IMR-90 (cell line): ENCODE measurements around the gene ABCA4. TPM values are rescaled to one million over a fixed set of nuclear protein-coding genes. Genes with fewer than 3 reads are reported as not detected.

Experiments
- ATAC-seq: fragments of 200-7000 bp; cut with Tn5 transposase; 2 replicates; pipeline ENCODE4 v1.9.1; 2020; ENCODE audit warnings: low read depth, mild to moderate bottlenecking, moderate library complexity
- BruUV-seq: library from RNA; stranded (reverse); fragments of 400-500 nt; replicated peaks from 2 replicates; lab custom pipeline; 2021; lab: Mats Ljungman, UMichigan
- CTCF ChIA-PET: fragments of 300-600 bp; formaldehyde crosslinking; extraction: SDS; loops from one replicate; lab custom pipeline; 2021; ENCODE audit warnings: antibody characterized with exemption; lab: Yijun Ruan, JAX
- POLR2A ChIA-PET: fragments of 300-600 bp; sonication (Branson Sonifier 250); formaldehyde crosslinking; loops from one replicate; lab custom pipeline; 2022; ENCODE audit warnings: antibody characterized with exemption; ENCODE audit not compliant: unreplicated experiment; lab: Charles Lee
- DNase-seq: peaks from one replicate; pipeline ENCODE4 v3.0.0; 2013
- H2AFZ ChIP-seq: replicated peaks from 2 replicates; pipeline ENCODE3; 2013; ENCODE audit warnings: low read length, mild to moderate bottlenecking; ENCODE audit not compliant: poor library complexity
- H2AK5ac ChIP-seq: 2 replicates; pipeline ENCODE4 v1.6.1; 2013; ENCODE audit warnings: low read depth, low read length, inconsistent platforms
- H2AK9ac ChIP-seq: replicated peaks from 2 replicates; pipeline ENCODE3; 2013; ENCODE audit warnings: mild to moderate bottlenecking, low read depth, low read length, moderate library complexity; ENCODE audit not compliant: poor library complexity
- H2BK120ac ChIP-seq: 2 replicates; pipeline ENCODE4 v1.6.1; 2013; ENCODE audit warnings: low read depth, low read length, inconsistent platforms
- H2BK15ac ChIP-seq: 3 replicates; pipeline ENCODE4 v1.6.1; 2013; ENCODE audit warnings: low read depth, low read length, inconsistent platforms
- H2BK20ac ChIP-seq: 2 replicates; pipeline ENCODE4 v1.6.1; 2013; ENCODE audit warnings: low read depth, mild to moderate bottlenecking, inconsistent platforms, low read length, moderate library complexity
- H2BK5ac ChIP-seq: 2 replicates; pipeline ENCODE4 v1.6.1; 2013; ENCODE audit warnings: mild to moderate bottlenecking, low read depth, low read length, inconsistent platforms; ENCODE audit not compliant: poor library complexity, severe bottlenecking
- H3K14ac ChIP-seq: replicated peaks from 2 replicates; pipeline ENCODE4 v1.6.1; 2013; ENCODE audit warnings: low read depth, low read length, inconsistent platforms
- H3K18ac ChIP-seq: 2 replicates; pipeline ENCODE4 v1.6.1; 2013; ENCODE audit warnings: low read depth, low read length, control low read depth
- H3K23ac ChIP-seq: 2 replicates; pipeline ENCODE4 v1.6.1; 2013; ENCODE audit warnings: low read depth, low read length, inconsistent platforms
- H3K27ac ChIP-seq: 2 replicates; pipeline ENCODE4 v1.5.1; 2013; ENCODE audit warnings: mild to moderate bottlenecking, control low read depth, low read length; ENCODE audit not compliant: insufficient read depth
- H3K27me3 ChIP-seq: 2 replicates; pipeline ENCODE4 v1.6.1; 2013; ENCODE audit warnings: low read length; ENCODE audit not compliant: control insufficient read depth, insufficient read depth
- H3K36me3 ChIP-seq: 2 replicates; pipeline ENCODE4 v1.6.1; 2013; ENCODE audit warnings: low read length, mixed read lengths; ENCODE audit not compliant: control insufficient read depth, insufficient read depth
- H3K4ac ChIP-seq: 2 replicates; pipeline ENCODE4 v1.6.1; 2013; ENCODE audit warnings: low read depth, low read length, inconsistent platforms
- H3K4me1 ChIP-seq: 2 replicates; pipeline ENCODE4 v1.6.1; 2013; ENCODE audit warnings: low read length, mixed read lengths; ENCODE audit not compliant: control insufficient read depth, insufficient read depth
- H3K4me2 ChIP-seq: 2 replicates; pipeline ENCODE4 v1.6.1; 2013; ENCODE audit warnings: low read depth, mild to moderate bottlenecking, control low read depth, low read length, moderate library complexity
- H3K4me3 ChIP-seq: 2 replicates; pipeline ENCODE4 v1.5.1; 2013; ENCODE audit warnings: low read depth, mild to moderate bottlenecking, control low read depth, low read length, moderate library complexity; ENCODE audit not compliant: insufficient read depth
- H3K56ac ChIP-seq: 2 replicates; pipeline ENCODE4 v1.6.1; 2013; ENCODE audit warnings: low read length, inconsistent platforms; ENCODE audit not compliant: insufficient read depth; ENCODE audit errors: extremely low read depth
- H3K79me1 ChIP-seq, 2 experiments: 2 replicates each; pipeline ENCODE4 v1.6.1; 2013; ENCODE audit warnings: low read length in 2 of 2, inconsistent platforms in 1 of 2, low read depth in 1 of 2
- H3K9ac ChIP-seq: 2 replicates; pipeline ENCODE4 v1.6.1; 2013; ENCODE audit warnings: low read depth, low read length, control low read depth
- H3K9me1 ChIP-seq: 2 replicates; pipeline ENCODE4 v1.6.1; 2013; ENCODE audit warnings: low read length, inconsistent platforms; ENCODE audit not compliant: insufficient read depth
- H3K9me3 ChIP-seq: 2 replicates; pipeline ENCODE4 v1.6.1; 2013; ENCODE audit warnings: low read length; ENCODE audit not compliant: control insufficient read depth, insufficient read depth
- H4K20me1 ChIP-seq: 2 replicates; pipeline ENCODE4 v1.6.1; 2013; ENCODE audit warnings: low read length, inconsistent platforms; ENCODE audit not compliant: insufficient read depth
- H4K5ac ChIP-seq: 2 replicates; pipeline ENCODE4 v1.6.1; 2013; ENCODE audit warnings: mild to moderate bottlenecking, low read depth, low read length, control low read depth
- H4K8ac ChIP-seq, 2 experiments: 2 replicates each; pipeline ENCODE4 v1.6.1; 2013; ENCODE audit warnings: low read depth in 2 of 2, low read length in 2 of 2, control low read depth in 1 of 2, inconsistent platforms in 1 of 2
- H4K91ac ChIP-seq: 2 replicates; pipeline ENCODE4 v1.6.1; 2013; ENCODE audit warnings: low read depth, low read length, inconsistent platforms; ENCODE audit not compliant: insufficient read depth
- BHLHE40 ChIP-seq: fragments of 150-350 bp; IDR thresholded peaks from 2 replicates; pipeline ENCODE4 v1.6.1; 2016; ENCODE audit warnings: mild to moderate bottlenecking, low read depth, low read length
- CEBPB ChIP-seq: IDR thresholded peaks from 2 replicates; pipeline ENCODE4 v1.6.1; 2012; ENCODE audit warnings: low read depth, low read length, improper control_type of control experiment
- CHD1 ChIP-seq: IDR thresholded peaks from 2 replicates; pipeline ENCODE4 v1.6.1; 2012; ENCODE audit warnings: low read depth, low read length, improper control_type of control experiment
- FOS ChIP-seq: fragments of 150-350 bp; IDR thresholded peaks from 2 replicates; pipeline ENCODE4 v1.6.1; 2016; ENCODE audit warnings: low read depth, low read length
- MAFK ChIP-seq: IDR thresholded peaks from 2 replicates; pipeline ENCODE4 v1.6.1; 2012; ENCODE audit warnings: low read depth, low read length, improper control_type of control experiment
- MAZ ChIP-seq: IDR thresholded peaks from 2 replicates; pipeline ENCODE4 v1.6.1; 2012; ENCODE audit warnings: low read depth, mild to moderate bottlenecking, low read length, improper control_type of control experiment, moderate library complexity, borderline replicate concordance
- MXI1 ChIP-seq: IDR thresholded peaks from 2 replicates; pipeline ENCODE4 v1.6.1; 2012; ENCODE audit warnings: low read depth, mild to moderate bottlenecking, low read length, moderate library complexity, borderline replicate concordance
- NFE2L2 ChIP-seq: fragments of 150-350 bp; IDR thresholded peaks from 2 replicates; pipeline ENCODE4 v1.6.1; 2016; ENCODE audit warnings: low read depth, mild to moderate bottlenecking, low read length
- POLR2A ChIP-seq: IDR thresholded peaks from 2 replicates; pipeline ENCODE4 v1.6.1; 2012; ENCODE audit warnings: mild to moderate bottlenecking, low read depth, low read length
- RAD21 ChIP-seq: IDR thresholded peaks from 2 replicates; pipeline ENCODE4 v1.6.1; 2012; ENCODE audit warnings: low read length, improper control_type of control experiment
- RCOR1 ChIP-seq: IDR thresholded peaks from 2 replicates; pipeline ENCODE4 v1.6.1; 2012; ENCODE audit warnings: mild to moderate bottlenecking, low read length, improper control_type of control experiment; ENCODE audit not compliant: insufficient replicate concordance
- RFX5 ChIP-seq: IDR thresholded peaks from 2 replicates; pipeline ENCODE4 v1.8.0; 2012; ENCODE audit warnings: low read depth, mild to moderate bottlenecking, low read length, moderate library complexity
- SMC3 ChIP-seq: fragments of 150-350 bp; IDR thresholded peaks from 2 replicates; pipeline ENCODE4 v1.6.1; 2016; ENCODE audit warnings: low read depth, mild to moderate bottlenecking, antibody characterized with exemption, low read length, moderate library complexity
- USF2 ChIP-seq: fragments of 150-350 bp; IDR thresholded peaks from 2 replicates; pipeline ENCODE4 v1.6.1; 2017; ENCODE audit warnings: mild to moderate bottlenecking, antibody characterized with exemption, low read length, low read depth
- dilution Hi-C: fragments of 300-500 bp; cut with HindIII; formaldehyde crosslinking; loops from one replicate; pipeline ENCODE4 v1.14.3; 2018; ENCODE audit warnings: low sequenced_read_pairs; ENCODE audit not compliant: unreplicated experiment
- in situ Hi-C: fragments of 300-500 bp; cut with MboI; formaldehyde crosslinking; loops from 3 replicates; pipeline ENCODE4 v1.14.3; 2019; ENCODE audit warnings: low sequenced_read_pairs, inconsistent platforms, mixed read lengths
- intact Hi-C: fragments of 100-400 bp; cut with micrococcal nuclease; formaldehyde crosslinking; loops from 2 replicates; pipeline ENCODE4 v1.10.0; 2022
- polyA plus RNA-seq, 3 experiments: library from polyadenylated mRNA; depleted of rRNA; stranded (reverse); fragments of >200 nt; gene quantifications; 2 replicates each; pipeline ENCODE4 v1.2.3, GENCODE V29; 2012; ENCODE audit warnings: low replicate concordance in 1 of 3
- total RNA-seq: library from RNA; depleted of rRNA; stranded (reverse); fragments of >200 nt; gene quantifications from 2 replicates; pipeline ENCODE4 v1.2.3, GENCODE V29; 2012
- TF ChIP-seq, protein P1 (sequence below): fragments of 150-350 bp; IDR thresholded peaks from 2 replicates; pipeline ENCODE4 v1.6.1; 2016; ENCODE audit warnings: low read depth, mild to moderate bottlenecking, low read length, moderate library complexity, borderline replicate concordance
- TF ChIP-seq, protein P2 (sequence below): conservative IDR thresholded peaks from 2 replicates; pipeline ENCODE4 v1.5.1; 2012; ENCODE audit warnings: mild to moderate bottlenecking, low read depth, low read length, improper control_type of control experiment

The ABCA4 gene
- total and polyA plus RNA-seq, 2 of the 4 experiments (the other 2 are of a cell fraction): under 0.01 to 0.36 TPM

GRCh38 chr1:94084085-94084484, 36.9 kb downstream of the ABCA4 start:
- Histone ChIP-seq H3K9me1 (no peaks in the 10 kb centered on the region), H2BK120ac (peak overlapping the region; percentile 19; the same call in 1 of the 2 replicates), H3K36me3 (no peaks in the 10 kb centered on the region), H3K56ac (no peak overlapping the region), H2BK5ac (no peak overlapping the region), H3K9ac (no peak overlapping the region), H3K14ac (no peak overlapping the region), H2BK15ac (0 out of 3 replicates have a peak overlapping the region, but pooled peaks have one; percentile 22), H3K27ac (no peak overlapping the region), H3K4me3 (no peak overlapping the region), H3K23ac (peak overlapping the region; percentile 37), H3K79me1 (no peaks in the 10 kb centered on the region), H3K4ac (no peak overlapping the region), H2AFZ (no peak overlapping the region), H2AK9ac (no peak overlapping the region), H3K18ac (no peak overlapping the region), H3K27me3 (peaks cover 5% of the 10 kb centered on the region), H3K4me1 (peaks cover 4% of the 10 kb centered on the region), H4K91ac (no peak overlapping the region), H4K8ac (no peak overlapping the region), H2BK20ac (no peak overlapping the region), H4K5ac (no peak overlapping the region), H2AK5ac (0 out of 2 replicates have a peak overlapping the region, but pooled peaks have one; percentile 25), H4K20me1 (no peaks in the 10 kb centered on the region), H3K9me3 (no peaks in the 10 kb centered on the region), H3K4me2 (no peak overlapping the region)
- no peak for ATAC-seq
- POLR2A ChIA-PET: no interaction called here
- dilution Hi-C loops (no loop called here), intact Hi-C loops (no loop called here), in situ Hi-C loops (no loop called here)
- no TSS peak for BruUV-seq
- CTCF ChIA-PET: interaction anchor here (0.8 kb wide), 2 partner anchors 38 to 153 kb away, joined by 3 read pairs; partner anchors contain the start of gene ARHGAP29
- DNase-seq: no peak
- TF ChIP-seq, protein P1, sequence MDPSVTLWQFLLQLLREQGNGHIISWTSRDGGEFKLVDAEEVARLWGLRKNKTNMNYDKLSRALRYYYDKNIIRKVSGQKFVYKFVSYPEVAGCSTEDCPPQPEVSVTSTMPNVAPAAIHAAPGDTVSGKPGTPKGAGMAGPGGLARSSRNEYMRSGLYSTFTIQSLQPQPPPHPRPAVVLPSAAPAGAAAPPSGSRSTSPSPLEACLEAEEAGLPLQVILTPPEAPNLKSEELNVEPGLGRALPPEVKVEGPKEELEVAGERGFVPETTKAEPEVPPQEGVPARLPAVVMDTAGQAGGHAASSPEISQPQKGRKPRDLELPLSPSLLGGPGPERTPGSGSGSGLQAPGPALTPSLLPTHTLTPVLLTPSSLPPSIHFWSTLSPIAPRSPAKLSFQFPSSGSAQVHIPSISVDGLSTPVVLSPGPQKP: no peak
- TF ChIP-seq RCOR1 (no peak), SMC3 (no peak), MAZ (no peak), NFE2L2 (no peak), CHD1 (no peak), USF2 (no peak), RAD21 (no peak), MAFK (no peak), CEBPB (no peak), POLR2A (no peak), MXI1 (no peak), RFX5 (no peak), BHLHE40 (no peak), FOS (no peak)
- TF ChIP-seq, protein P2, sequence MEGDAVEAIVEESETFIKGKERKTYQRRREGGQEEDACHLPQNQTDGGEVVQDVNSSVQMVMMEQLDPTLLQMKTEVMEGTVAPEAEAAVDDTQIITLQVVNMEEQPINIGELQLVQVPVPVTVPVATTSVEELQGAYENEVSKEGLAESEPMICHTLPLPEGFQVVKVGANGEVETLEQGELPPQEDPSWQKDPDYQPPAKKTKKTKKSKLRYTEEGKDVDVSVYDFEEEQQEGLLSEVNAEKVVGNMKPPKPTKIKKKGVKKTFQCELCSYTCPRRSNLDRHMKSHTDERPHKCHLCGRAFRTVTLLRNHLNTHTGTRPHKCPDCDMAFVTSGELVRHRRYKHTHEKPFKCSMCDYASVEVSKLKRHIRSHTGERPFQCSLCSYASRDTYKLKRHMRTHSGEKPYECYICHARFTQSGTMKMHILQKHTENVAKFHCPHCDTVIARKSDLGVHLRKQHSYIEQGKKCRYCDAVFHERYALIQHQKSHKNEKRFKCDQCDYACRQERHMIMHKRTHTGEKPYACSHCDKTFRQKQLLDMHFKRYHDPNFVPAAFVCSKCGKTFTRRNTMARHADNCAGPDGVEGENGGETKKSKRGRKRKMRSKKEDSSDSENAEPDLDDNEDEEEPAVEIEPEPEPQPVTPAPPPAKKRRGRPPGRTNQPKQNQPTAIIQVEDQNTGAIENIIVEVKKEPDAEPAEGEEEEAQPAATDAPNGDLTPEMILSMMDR: no peak
